ENCODE data around the gene ENKD1.

The ENKD1 gene

DNA sequence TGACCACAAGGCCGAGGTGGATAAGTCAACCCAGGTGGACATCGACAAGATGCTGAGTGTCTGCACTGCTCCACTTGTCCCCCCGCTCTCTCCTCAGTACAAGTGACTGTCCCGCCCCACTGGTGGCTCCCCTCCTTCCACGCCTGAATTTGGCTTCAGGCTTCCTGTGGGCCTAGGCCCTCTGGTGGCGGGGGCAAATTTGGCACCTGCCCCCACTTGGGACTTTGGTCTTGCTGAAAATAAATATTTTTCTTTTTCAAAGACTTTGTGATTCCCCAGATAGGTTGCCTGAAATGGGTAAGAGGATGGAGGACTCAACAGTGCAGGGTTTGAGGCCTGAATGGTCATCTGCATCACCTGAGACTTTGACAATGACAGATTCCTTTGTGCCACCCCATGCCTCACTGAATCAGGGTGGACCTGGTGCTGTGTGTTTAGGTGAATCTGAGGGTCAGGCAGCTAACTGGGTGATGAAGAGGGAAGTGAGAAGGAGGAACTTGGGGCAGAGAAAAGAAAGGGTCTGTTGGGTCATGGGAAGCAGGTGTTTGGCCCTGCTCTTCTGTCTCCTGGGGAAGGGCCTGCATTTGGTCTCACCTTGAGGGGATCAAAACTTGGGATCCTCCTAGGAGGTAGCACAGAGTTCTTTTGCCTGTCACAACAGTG is 2.1 kb upstream of the ENKD1 start:
- no peak for DNase-seq (ENCODE audit: low read depth)
- peak; percentile 22 for TF ChIP-seq CTCF (conservative IDR thresholded peaks at IDR 0.05; ENCODE audit: low read depth, low read length)
- no peak overlapping the region for H3K4me3 ChIP-seq (ENCODE audit: low read length)

- DNase-seq (ENCODE audit: low read depth), result peak; percentile 77
- TF ChIP-seq CTCF (conservative IDR thresholded peaks at IDR 0.05; ENCODE audit: low read depth, low read length), result peak; percentile 97
- H3K4me3 ChIP-seq (ENCODE audit: low read length), result no peak overlapping the region
Observed at GRCh38 chr16:67667817-67668494, 1.4 kb upstream of the ENKD1 start.

DNA sequence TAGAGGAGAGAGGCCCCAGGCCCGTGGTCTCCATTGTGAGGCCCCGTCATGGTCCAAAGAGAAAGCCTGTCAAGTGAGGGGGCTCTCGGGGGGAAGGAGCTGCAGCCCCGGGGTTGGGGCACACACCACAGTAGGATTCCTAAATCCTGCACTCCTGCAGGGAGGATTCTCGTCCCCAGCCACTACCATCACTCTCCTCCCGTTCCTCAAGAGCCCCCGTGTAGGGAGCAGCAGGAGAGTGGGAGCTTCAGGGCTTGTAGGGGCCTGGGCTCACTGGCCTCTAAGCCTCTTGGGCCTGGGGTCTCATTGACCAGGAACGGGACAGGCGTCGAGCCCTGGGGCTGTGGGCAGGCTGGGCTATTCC is 885 bp upstream of the ENKD1 start:
- no peak overlapping the region for H3K4me3 ChIP-seq (ENCODE audit: low read length)
- no peak for TF ChIP-seq CTCF (conservative IDR thresholded peaks at IDR 0.05; ENCODE audit: low read depth, low read length)
- no peak for DNase-seq (ENCODE audit: low read depth)

DNA sequence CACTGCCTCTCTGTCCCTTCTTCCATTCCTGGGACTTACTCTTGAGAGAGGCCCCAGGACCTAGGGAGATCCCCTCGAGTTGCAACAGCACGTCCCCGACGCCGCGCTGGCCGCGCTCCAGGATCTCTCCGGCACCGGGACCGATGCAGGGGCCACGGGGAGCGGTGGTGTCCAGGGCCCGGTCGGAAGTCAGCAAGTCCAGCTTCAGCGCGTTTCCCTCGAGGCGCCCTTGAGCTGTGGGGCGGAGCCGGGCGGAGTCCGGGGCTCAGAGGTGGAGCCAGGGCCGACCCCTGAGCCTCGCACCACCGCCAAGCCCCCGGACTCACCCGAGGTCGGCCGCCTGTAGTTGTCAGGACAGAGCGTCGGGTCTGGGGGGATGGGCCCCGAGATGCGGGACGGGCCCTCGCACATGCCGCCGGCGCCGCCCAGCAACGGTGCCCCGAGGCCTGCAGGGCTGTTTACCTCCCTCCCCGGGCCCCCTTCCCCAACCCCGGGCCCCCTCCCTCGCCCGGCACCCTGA is 458 bp downstream of the ENKD1 start:
- no peak for DNase-seq (ENCODE audit: low read depth)
- H3K4me3 ChIP-seq (ENCODE audit: low read length), result peak overlapping the region; percentile 58
- no peak for TF ChIP-seq CTCF (conservative IDR thresholded peaks at IDR 0.05; ENCODE audit: low read depth, low read length)

GRCh38 chr16:67665598-67665997 is 952 bp downstream of the ENKD1 start:
- DNase-seq (ENCODE audit: low read depth), result no peak
- peak overlapping the region; percentile 58 for H3K4me3 ChIP-seq (ENCODE audit: low read length)
- TF ChIP-seq CTCF (conservative IDR thresholded peaks at IDR 0.05; ENCODE audit: low read depth, low read length), result no peak

- DNase-seq (ENCODE audit: low read depth), result no peak
- TF ChIP-seq CTCF (conservative IDR thresholded peaks at IDR 0.05; ENCODE audit: low read depth, low read length), result no peak
Observed at GRCh38 chr16:67664871-67665270, 1.7 kb downstream of the ENKD1 start.

DNA sequence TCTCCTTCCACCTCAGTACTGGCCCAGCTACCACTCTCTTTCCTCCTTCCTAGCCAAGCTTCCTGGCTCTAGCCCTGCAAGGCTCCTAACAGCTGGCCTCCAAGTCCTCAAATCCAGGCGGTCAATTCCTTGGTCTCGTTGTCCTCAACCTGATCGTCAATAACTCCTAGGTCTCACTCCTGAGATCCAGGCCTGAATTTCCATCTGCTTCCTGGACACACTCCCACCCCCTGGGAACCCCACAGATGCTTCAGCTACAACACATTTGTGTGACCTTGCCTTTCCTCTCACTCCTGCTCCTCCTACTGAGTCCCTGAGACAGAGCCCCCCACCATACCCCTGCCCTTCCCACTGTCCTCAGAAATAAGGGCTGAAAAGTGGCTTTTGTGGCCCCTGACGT is 2.3 kb downstream of the ENKD1 start:
- no peak for TF ChIP-seq CTCF (conservative IDR thresholded peaks at IDR 0.05; ENCODE audit: low read depth, low read length)
- no peak for DNase-seq (ENCODE audit: low read depth)
- no peak overlapping the region for H3K4me3 ChIP-seq (ENCODE audit: low read length)

More at GRCh38 chr16:67664871-67665270, 1.7 kb downstream of the ENKD1 start:
- H3K4me3 ChIP-seq (ENCODE audit: low read length), result no peak overlapping the region

Data from retinal pigment epithelial cell (primary cell).